K562 (cell line): Measurements from ENCODE around the gene ADAM33. TPM values are rescaled to one million over a fixed set of nuclear protein-coding genes. Genes with fewer than 3 reads are reported as not detected.

Experiments
- ATAC-seq: fragments of 200-7000 bp; cut with Tn5 transposase; 3 replicates; pipeline ENCODE4 v1.9.1; 2020; ENCODE audit warnings: moderate library complexity
- BruUV-seq: library from RNA; stranded (reverse); fragments of 400-500 nt; replicated peaks from 2 replicates; lab custom pipeline; 2021; lab: Mats Ljungman, UMichigan
- CTCF ChIA-PET: fragments of 300-600 bp; formaldehyde crosslinking; extraction: SDS; loops from one replicate; lab custom pipeline; 2021; ENCODE audit warnings: low intra/inter-chr PET ratio; lab: Yijun Ruan, JAX
- POLR2A ChIA-PET: fragments of 300-600, 350-650 bp; sonication (Branson Sonifier 250); formaldehyde crosslinking; extraction: SDS; loops from one replicate; lab custom pipeline; 2021; ENCODE audit warnings: antibody characterized with exemption, inconsistent platforms; lab: Yijun Ruan, JAX
- DNase-seq, 4 experiments: peaks; one replicate each; pipeline versions ENCODE4 v3.0.0 to v3.0.0-alpha.2; 2011 to 2018; ENCODE audit warnings: low spot score in 3 of 4, mixed read lengths in 3 of 4; ENCODE audit errors: extremely low read depth in 1 of 4
- FAIRE-seq: peaks from 2 replicates; lab custom pipeline; 2011; peaks lifted over from hg19 to GRCh38; lab: Jason Lieb, UNC
- H2AFZ ChIP-seq: 2 replicates; pipeline ENCODE4 v1.6.0; 2011; ENCODE audit warnings: low read depth, low read length, control low read depth, inconsistent platforms
- H3K27ac ChIP-seq: fragments of 200-600 bp; 3 replicates; pipeline ENCODE4 v1.8.0; 2011; ENCODE audit warnings: low read depth, mild to moderate bottlenecking, control low read depth, inconsistent platforms, low read length, moderate library complexity, mixed read lengths; ENCODE audit errors: extremely low read depth
- H3K27me3 ChIP-seq, 2 experiments: fragments of 300-600 bp in 1 of 2; 2 replicates in 1 of 2; 3 replicates in 1 of 2; pipeline versions ENCODE4 v1.6.0 to v1.8.0; 2011; ENCODE audit warnings: inconsistent platforms in 2 of 2, low read length in 2 of 2, mild to moderate bottlenecking in 1 of 2, mixed read lengths in 1 of 2, moderate library complexity in 1 of 2; ENCODE audit not compliant: control insufficient read depth in 2 of 2, insufficient read depth in 2 of 2
- H3K36me3 ChIP-seq: fragments of 300-600 bp; 3 replicates; pipeline ENCODE4 v1.8.0; 2011; ENCODE audit warnings: mild to moderate bottlenecking, low read length, inconsistent platforms; ENCODE audit not compliant: control insufficient read depth, insufficient read depth
- H3K4me1 ChIP-seq, 2 experiments: fragments of 200-600 bp in 1 of 2; replicated peaks in 1 of 2; 2 replicates in 1 of 2; 3 replicates in 1 of 2; pipeline versions ENCODE4 v1.5.1 to v1.8.0; 2011; ENCODE audit warnings: inconsistent platforms in 2 of 2, low read length in 2 of 2, mild to moderate bottlenecking in 1 of 2, mixed read lengths in 1 of 2, moderate library complexity in 1 of 2; ENCODE audit not compliant: control insufficient read depth in 2 of 2, insufficient read depth in 2 of 2
- H3K4me2 ChIP-seq: 2 replicates; pipeline ENCODE4 v1.6.1; 2011; ENCODE audit warnings: low read length, control low read depth, inconsistent platforms, mixed read lengths; ENCODE audit not compliant: insufficient read depth
- H3K4me3 ChIP-seq: fragments of 200-600 bp; sonication (generic), shearing (Covaris generic); 2 replicates; pipeline ENCODE4 v1.5.1; 2016; ENCODE audit warnings: control low read depth, inconsistent platforms
- H3K79me2 ChIP-seq: fragments of 200-600 bp; 3 replicates; pipeline ENCODE4 v1.8.0; 2011; ENCODE audit warnings: low read length, inconsistent platforms; ENCODE audit not compliant: control insufficient read depth, insufficient read depth
- H3K9ac ChIP-seq, 2 experiments: 2 replicates each; pipeline versions ENCODE4 v1.6.0 to v1.6.1; 2011; ENCODE audit warnings: low read depth in 2 of 2, low read length in 2 of 2, control low read depth in 1 of 2, inconsistent platforms in 1 of 2, mild to moderate bottlenecking in 1 of 2, mixed read lengths in 1 of 2; ENCODE audit not compliant: insufficient read depth in 1 of 2
- H3K9me1 ChIP-seq: one replicate; pipeline ENCODE4 v1.6.0; 2011; ENCODE audit warnings: inconsistent platforms, mild to moderate bottlenecking, low read length, moderate library complexity; ENCODE audit not compliant: control insufficient read depth, insufficient read depth
- H3K9me3 ChIP-seq: replicated peaks from 2 replicates; pipeline ENCODE4 v1.5.1; 2011; ENCODE audit warnings: low read depth, low read length, inconsistent platforms; ENCODE audit not compliant: control insufficient read depth, insufficient read depth
- H4K20me1 ChIP-seq: replicated peaks from 2 replicates; pipeline ENCODE4 v1.6.1; 2011; ENCODE audit warnings: low read length, inconsistent platforms, mixed read lengths; ENCODE audit not compliant: control insufficient read depth, insufficient read depth
- CHD4 ChIP-seq: fragments of 200-600 bp; sonication (generic); IDR thresholded peaks from 3 replicates; pipeline ENCODE4 v1.6.1; 2012; ENCODE audit warnings: low read depth, mild to moderate bottlenecking, mixed read lengths, low read length, inconsistent platforms; ENCODE audit not compliant: insufficient read depth, insufficient replicate concordance, poor library complexity, severe bottlenecking
- ETV6 ChIP-seq, 3 experiments: fragments of 150-350 bp in 1 of 3; sonication (generic) in 1 of 3; formaldehyde crosslinking in 1 of 3; IDR thresholded peaks; 2 replicates each; pipeline versions ENCODE4 v1.6.1 to v1.8.0; 2014 to 2022; ENCODE audit warnings: borderline replicate concordance in 2 of 3, low read depth in 2 of 3, antibody characterized with exemption in 1 of 3, low read length in 1 of 3, mild to moderate bottlenecking in 1 of 3, missing genetic modification reagents in 1 of 3
- SAFB2 ChIP-seq: fragments of 200-400 bp; formaldehyde crosslinking; IDR thresholded peaks from 2 replicates; pipeline ENCODE4 v1.6.1; 2018; ENCODE audit warnings: borderline replicate concordance, low read length, low read depth, moderate library complexity; ENCODE audit not compliant: severe bottlenecking
- SUPT5H ChIP-seq: fragments of 450-650 bp; IDR thresholded peaks from 2 replicates; pipeline ENCODE4 v1.6.1; 2016
- TOE1 ChIP-seq, 2 experiments: fragments of 450-650 bp in 1 of 2; sonication (generic) in 1 of 2; formaldehyde crosslinking in 1 of 2; IDR thresholded peaks; 2 replicates each; pipeline versions ENCODE4 v1.7.1 to v1.8.0; 2016 to 2022; ENCODE audit warnings: borderline replicate concordance in 2 of 2, mild to moderate bottlenecking in 2 of 2, antibody characterized with exemption in 1 of 2, inconsistent platforms in 1 of 2, low read depth in 1 of 2, missing genetic modification reagents in 1 of 2, moderate library complexity in 1 of 2
- ZBTB26 ChIP-seq: fragments of 450-650 bp; formaldehyde crosslinking; IDR thresholded peaks from 2 replicates; pipeline ENCODE4 v1.4.0; 2022; ENCODE audit warnings: missing genetic modification characterization
- ZBTB40 ChIP-seq, 2 experiments: fragments of 450-650 bp in 1 of 2; sonication (generic) in 1 of 2; formaldehyde crosslinking in 1 of 2; IDR thresholded peaks; 2 replicates each; pipeline versions ENCODE4 v1.7.1 to v1.9.0; 2016 to 2022; ENCODE audit warnings: inconsistent platforms in 1 of 2, mild to moderate bottlenecking in 1 of 2, missing genetic modification reagents in 1 of 2
- ZNF3 ChIP-seq: fragments of 250-450 bp; sonication (Bioruptor Pico); IDR thresholded peaks from 2 replicates; pipeline ENCODE4 v1.5.0; 2021; ENCODE audit warnings: mild to moderate bottlenecking, moderate library complexity
- ZZZ3 ChIP-seq: fragments of 450-650 bp; IDR thresholded peaks from 2 replicates; pipeline ENCODE4 v1.6.1; 2016; ENCODE audit warnings: antibody characterized with exemption, mild to moderate bottlenecking, moderate library complexity
- WGBS: fragments of 100-300 bp; shearing (Covaris generic); methylation state at CpG from one replicate; pipeline ENCODE4 v1.1.6; 2016; ENCODE audit warnings: low coverage, mixed read lengths; ENCODE audit not compliant: insufficient coverage; ENCODE audit errors: missing lambda C conversion rate; 5-methylcytosine and 5-hydroxymethylcytosine counted together
- in situ Hi-C: fragments of 300-500 bp; cut with MboI; formaldehyde crosslinking; loops from 4 replicates; pipeline ENCODE4 v1.15.0; 2018; ENCODE audit warnings: inconsistent platforms, mixed read lengths
- intact Hi-C: fragments of 100-400 bp; cut with micrococcal nuclease; formaldehyde crosslinking; loops from 2 replicates; pipeline ENCODE4 v1.14.2; 2022
- polyA plus RNA-seq, 8 experiments: library from polyadenylated mRNA; depleted of rRNA in 4 of 8; stranded (reverse) in 5 of 8; unstranded in 3 of 8; fragments of >200 nt; fragmentation: Nextera tagmentation in 2 of 8; fragmentation: Illumina TruSeq in 1 of 8; extraction: Ambion mirVana in 2 of 8; extraction: Trizol in 1 of 8; gene quantifications; 2 replicates each; pipeline versions ENCODE4 v1.2.1 to v1.2.3, GENCODE V29; 2011 to 2014; ENCODE audit warnings: inconsistent platforms in 1 of 8, missing spikeins in 1 of 8
- total RNA-seq, 7 experiments: library from RNA; depleted of rRNA in 6 of 7; stranded (reverse); fragments of >200 nt in 6 of 7; fragmentation: Illumina TruSeq in 2 of 7; extraction: Trizol in 2 of 7; gene quantifications; 2 replicates each; pipeline versions ENCODE4 v1.2.1 to v1.2.3, GENCODE V29; 2011 to 2021; ENCODE audit warnings: low replicate concordance in 1 of 7

Gene ADAM33
- total and polyA plus RNA-seq, 9 of the 15 experiments (the other 6 are each of a cell fraction or from before 2014, with no cell fraction given): not detected

- no peak overlapping the region for H3K27ac ChIP-seq
- H3K9ac ChIP-seq: no peak overlapping the region
- ChIA-PET POLR2A (no interaction called here), CTCF (no interaction called here)
- H3K79me2 ChIP-seq: no peaks in the 10 kb centered on the region
- ATAC-seq: no peak
- H3K9me3 ChIP-seq: no peaks in the 10 kb centered on the region
- no peak overlapping the region for H2AFZ ChIP-seq
- no peaks in the 10 kb centered on the region for H3K9me1 ChIP-seq
- WGBS: 17% methylated on average over 11 of the region's 13 CpGs
- peaks cover 0 to 30% of the 10 kb centered on the region in 2 experiments; a peak in 4 of 5 replicates for H3K4me1 ChIP-seq
- 0 out of 2 replicates have a peak, but pooled peaks cover 6% of the 10 kb centered on the region for H4K20me1 ChIP-seq
- peaks cover 2 to 37% of the 10 kb centered on the region in 2 experiments; a peak in 3 of 5 replicates for H3K27me3 ChIP-seq
- FAIRE-seq: no peak
- H3K36me3 ChIP-seq: no peaks in the 10 kb centered on the region
- no TSS peak for BruUV-seq
- DNase-seq: no peak
- H3K4me2 ChIP-seq: no peak overlapping the region
- intact Hi-C loops: loop anchor here (10.0 kb wide), 1 partner anchor 115 kb away; the partner anchor contains the start of genes CENPB and SPEF1
- H3K4me3 ChIP-seq: no peak overlapping the region
- in situ Hi-C loops: no loop called here
- TF ChIP-seq SUPT5H (no peak), ZBTB26 (CRISPR knock-in tag) (no peak), SAFB2 (no peak), ZZZ3 (no peak), CHD4 (no peak), ETV6 (IDR thresholded peaks at IDR 0.05; ENCODE audit: borderline replicate concordance in 1 of 2, low read depth in 2 of 2, low read length in 1 of 2) (no peak), ETV6 (CRISPR knock-in tag; IDR thresholded peaks at IDR 0.05; ENCODE audit: borderline replicate concordance) (no peak), ZNF3 (CRISPR knock-in tag) (no peak), TOE1 (IDR thresholded peaks at IDR 0.05; ENCODE audit: borderline replicate concordance) (no peak), TOE1 (CRISPR knock-in tag; IDR thresholded peaks at IDR 0.05; ENCODE audit: borderline replicate concordance, low read depth) (no peak), ZBTB40 (IDR thresholded peaks at IDR 0.05) (no peak), ZBTB40 (CRISPR knock-in tag; IDR thresholded peaks at IDR 0.05) (no peak)
Measured at GRCh38 chr20:3669710-3670367, 12.0 kb downstream of the ADAM33 start.
